GM19455 (cell line): ENCODE results near the gene CAMK4.
"Not testable (repeated sequence)": the region's sequence is repeated elsewhere in the genome, so short reads cannot be mapped to it uniquely, and the experiment has no call there.

ENCODE experiments used
- ATAC-seq: cut with Tn5 transposase; IDR thresholded peaks from one replicate; pipeline ENCODE4 v1.9.1; 2021; ENCODE audit not compliant: unreplicated experiment

CAMK4 gene

DNA sequence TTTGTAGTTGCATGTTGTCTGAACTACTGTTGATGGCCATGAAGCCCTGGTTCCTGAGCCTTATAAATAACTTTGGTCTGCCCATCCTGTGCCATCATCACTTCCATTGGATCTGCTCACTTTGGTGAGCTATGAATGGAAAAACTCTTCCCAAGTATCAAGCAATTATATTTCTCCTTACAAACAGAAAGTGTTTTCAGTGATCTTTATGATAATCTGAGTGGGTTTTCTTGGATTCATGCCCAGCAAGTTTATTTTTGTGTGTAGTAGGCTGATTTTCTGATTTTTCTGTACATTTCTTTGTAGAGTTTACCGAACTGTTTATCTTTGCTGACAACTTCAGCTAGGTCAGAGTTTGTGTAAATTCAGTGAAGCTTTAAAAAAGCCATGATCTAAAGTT lies 31.0 kb downstream of the CAMK4 start:
- ATAC-seq: no peak

DNA sequence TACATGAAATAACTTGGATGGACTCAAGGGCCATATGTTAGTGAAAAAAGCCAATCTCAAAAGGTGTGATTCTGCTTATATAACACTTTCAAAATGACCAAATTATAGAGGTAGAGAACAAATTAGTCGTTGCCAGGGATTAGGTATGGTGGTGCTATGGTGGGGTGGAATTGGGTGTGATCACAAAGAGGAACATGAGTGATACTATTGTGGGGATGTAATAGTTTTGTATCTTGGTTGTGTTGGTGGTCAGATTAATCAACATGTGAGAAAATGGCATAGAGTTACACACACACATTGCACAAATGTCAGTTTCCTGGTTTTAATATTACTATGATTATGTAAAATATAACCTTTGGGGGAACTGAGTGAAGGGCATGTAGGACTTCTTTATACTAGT lies 31.9 kb downstream of the CAMK4 start:
- ATAC-seq: no peak

DNA sequence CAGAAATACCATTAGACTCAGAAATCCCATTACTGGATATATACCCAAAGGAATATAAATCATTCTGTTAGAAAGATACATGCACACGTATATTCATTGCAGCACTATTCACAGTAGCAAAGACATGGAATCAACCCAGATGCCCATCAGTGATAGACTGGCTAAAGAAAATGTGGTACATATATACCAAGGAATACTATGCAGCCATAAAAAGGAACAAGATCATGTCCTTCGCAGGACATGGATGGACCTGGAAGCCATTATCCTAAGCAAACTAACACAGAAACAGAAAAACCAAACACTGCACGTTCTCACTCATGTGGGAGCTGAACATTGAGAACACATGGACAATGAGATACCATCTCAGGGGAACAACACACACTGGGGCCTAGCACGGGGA lies 33.4 kb downstream of the CAMK4 start:
- not testable (repeated sequence) for ATAC-seq

DNA sequence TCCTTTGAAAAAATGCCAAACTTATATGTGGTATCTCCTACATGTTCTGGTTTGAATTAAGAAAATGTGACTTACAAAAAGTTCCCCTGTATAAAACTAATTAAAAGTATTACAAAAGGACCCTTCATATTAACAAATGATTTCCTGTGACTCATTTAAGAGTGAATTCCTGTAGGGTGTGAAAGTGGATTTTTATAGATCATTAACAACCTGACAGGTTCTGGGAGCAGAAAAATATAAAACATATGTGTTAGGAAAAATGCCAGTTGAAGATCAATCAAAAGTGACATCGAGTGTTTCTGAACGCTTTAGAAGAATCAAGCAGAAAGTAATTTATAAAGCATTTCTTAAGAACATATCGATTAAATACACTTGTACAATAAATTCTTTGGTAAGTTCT lies 35.5 kb downstream of the CAMK4 start:
- ATAC-seq: no peak

DNA sequence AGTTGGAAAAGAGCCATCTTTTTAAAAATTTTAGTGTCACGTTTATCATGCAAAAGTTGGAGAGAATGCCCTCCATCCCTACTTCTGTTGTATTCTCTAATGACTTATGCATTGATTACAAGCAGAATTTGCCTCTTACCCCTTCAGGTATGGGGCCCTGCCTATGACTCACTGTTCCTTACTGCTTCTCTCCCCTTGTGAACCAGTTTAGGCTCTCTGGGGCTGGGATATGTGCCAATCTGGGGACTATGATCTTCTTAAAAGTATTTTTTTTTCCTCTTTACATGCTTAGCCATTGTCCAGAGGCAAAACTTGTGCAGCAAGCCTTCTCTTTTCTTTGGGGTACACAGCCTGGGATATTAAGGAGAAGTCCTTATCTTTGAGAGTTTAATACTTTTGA lies 37.4 kb downstream of the CAMK4 start:
- ATAC-seq: no peak

DNA sequence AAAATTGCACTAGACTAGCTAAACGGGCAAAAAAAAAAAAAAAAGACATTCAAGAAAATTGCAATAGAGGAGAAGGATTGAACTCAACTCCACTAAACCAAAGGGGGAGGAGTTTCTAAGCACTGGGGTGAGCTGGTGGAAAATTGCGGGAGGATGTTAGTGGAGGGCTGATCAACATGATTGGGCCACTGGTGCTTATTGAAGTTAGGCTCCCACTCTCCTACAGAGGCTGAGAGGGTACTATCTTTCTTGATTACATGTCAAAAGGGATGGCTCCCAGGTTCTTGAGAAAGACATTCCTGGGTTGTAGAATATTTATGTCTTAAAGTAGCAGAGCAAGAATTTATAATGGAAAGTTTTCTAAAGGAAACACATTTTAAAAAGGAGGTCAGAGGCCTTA lies 38.0 kb downstream of the CAMK4 start:
- no peak for ATAC-seq

DNA sequence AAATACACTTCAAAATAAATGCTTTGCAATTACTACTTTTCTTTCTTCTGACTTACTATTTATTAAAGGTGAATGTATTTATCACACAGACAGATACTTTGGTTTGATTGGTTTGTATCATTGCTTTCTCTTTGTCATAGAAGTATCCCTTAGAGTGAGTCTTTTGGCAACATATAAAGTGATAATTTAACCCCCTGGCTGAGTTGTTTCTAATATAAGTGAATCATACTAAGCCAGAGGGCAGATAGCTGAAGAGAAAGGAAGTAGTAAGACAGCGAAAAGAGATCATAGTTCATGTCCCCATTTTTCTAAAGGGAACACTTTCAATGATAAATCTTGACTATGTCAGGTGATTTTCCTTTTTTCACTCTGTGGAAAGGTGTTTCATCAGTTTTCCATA lies 38.6 kb downstream of the CAMK4 start:
- ATAC-seq: no peak

DNA sequence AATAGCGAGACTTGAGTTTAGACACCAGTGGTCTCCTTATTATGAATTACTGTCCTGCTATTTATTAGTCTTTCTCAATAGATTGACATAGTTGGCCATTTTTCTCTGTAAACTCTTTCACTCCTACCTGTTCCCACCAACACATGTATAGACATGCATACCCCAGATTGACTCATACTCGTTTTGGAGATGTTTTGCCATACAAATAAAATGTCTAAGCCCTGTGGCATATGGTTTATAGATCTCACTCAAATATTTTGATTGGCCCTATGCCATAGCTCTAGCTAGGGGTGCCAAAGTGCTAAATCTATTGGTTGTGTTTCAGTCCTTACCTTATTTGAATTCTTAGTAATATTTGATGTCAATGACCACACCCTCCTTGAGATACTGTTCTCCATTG lies 42.3 kb downstream of the CAMK4 start:
- ATAC-seq: no peak

DNA sequence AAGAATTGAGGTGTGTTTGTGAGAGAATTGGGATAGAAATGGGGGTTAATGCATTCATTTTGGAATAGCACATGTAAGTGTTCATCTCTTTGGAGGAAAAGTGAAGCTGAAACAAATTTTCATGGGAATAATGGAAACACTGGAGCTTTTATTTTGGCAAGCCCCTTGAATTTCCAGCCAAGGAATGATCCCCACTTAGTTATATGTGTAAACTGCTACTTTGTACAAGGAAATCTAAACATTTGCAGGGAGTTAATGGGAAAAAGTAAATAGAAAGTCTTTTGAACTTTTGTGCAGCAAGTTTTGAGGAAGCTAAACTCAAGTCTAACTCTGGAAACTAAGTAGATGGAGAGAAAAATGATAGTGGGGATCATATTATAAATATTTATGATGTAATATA lies 44.1 kb downstream of the CAMK4 start:
- no peak for ATAC-seq

DNA sequence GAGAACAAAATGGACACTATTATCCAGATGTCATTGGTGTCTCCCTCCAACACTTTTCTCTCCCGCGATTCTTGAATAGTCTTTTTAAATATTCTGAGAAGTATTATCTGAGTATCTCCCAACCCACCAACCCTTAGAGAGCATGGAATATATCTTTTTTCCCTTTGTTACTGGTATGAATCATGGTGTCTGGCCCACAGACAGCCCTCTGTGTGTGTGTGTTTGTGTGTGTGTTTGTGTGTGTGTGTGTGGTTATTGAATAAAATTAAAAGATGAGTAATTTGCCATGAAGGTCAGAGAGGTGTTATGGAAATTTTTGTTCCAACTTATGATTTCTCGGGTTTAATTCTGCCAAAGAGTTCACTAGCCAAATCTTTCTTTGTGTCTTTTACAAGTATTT lies 47.7 kb downstream of the CAMK4 start:
- no peak for ATAC-seq

DNA sequence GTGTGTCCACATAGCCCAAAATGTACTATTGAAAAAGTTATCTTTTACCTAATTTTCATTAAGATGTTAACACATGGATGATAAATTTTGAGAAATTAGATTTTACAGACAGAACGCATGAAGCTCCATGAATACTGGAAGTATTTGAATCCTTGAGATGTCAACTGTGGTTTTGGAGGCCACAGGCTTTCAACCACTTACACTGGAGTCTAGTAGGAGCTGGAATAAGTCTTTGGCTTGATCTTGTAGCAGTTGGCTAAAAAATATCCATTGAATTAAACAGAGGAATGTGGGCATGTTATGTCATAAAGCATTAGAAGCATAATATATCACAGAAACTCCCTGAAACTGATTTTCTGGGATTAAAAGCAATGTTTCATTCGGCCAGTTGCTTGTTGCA lies 52.9 kb downstream of the CAMK4 start:
- no peak for ATAC-seq

DNA sequence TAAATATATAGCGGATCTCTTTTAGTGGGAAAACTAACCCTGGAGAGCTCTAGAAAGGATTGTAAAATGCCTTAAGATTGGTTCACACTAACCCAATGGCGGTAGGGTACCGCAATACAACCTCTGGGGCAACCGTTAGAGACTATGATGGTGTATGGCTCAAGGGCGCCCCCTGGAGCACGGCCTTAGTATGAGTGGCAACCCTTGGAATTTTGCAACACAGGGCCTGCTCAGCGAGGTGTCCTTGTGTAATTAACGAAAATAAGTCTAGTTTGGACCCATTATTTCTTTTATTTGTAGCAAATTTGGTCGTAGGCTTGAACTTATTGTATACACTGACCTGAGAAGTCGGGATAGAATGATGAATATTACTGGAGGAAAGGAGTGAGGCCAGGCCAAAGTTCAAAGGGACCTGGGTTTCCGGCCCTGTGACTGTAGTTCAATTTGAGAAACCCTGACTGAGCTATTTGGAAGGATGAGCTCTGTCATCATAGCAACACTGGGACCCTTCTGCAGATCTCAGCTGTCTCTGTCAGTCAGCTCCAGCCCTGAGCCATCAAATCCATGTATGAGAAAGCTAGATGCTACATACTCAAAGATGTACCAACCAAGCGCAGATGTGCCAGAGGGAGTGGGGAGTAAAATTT lies 54.8 kb downstream of the CAMK4 start:
- ATAC-seq: peak; percentile 77

DNA sequence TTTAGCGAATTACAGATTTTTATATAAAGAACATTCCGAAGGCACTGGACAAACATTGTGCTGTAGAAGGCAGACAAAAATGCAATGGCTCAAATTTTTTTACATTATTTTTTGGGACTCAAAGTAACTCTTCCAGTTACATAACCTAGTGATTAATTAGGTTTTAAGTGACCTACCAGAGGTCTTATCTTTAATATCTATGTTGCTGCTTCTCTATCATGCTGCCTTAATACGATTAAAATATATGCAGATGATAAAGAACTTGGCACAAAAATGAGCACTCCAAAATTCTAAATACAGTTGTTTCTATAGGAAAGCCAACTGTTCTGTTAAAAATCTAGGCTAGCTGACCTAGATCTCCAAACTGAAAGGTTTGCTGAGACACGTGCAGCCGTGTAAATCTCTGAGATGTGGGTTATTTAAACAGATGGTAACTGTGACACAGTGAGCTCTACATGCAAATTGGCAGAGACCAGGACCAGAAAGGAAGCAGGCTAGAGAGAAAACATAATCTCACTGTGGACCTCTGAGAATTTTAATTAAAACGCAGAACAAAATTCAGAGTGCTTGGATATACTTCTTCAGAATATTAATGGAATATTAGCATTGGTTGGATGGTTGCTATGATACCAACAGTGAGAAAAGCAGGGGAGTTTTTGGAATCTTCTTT lies 56.2 kb downstream of the CAMK4 start:
- peak; percentile 55 for ATAC-seq

DNA sequence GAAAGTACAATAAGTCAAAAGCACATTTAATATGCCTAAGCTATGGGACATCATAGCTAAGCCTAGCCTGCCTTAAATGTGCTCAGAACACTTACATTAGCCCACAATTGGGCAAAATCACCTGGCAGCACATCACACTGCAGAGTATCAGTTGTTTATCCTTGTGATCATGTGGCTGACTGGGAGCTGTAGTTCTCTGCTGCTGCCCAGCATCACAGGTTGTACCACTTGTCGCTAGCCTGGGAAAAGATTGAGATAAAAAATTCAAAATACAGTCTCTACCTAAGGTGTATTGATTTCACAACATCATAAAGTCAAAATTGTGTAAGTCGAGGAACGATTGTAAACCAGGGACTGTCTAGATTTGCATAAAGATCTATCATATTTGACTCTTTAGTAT lies 58.6 kb downstream of the CAMK4 start:
- ATAC-seq: no peak

DNA sequence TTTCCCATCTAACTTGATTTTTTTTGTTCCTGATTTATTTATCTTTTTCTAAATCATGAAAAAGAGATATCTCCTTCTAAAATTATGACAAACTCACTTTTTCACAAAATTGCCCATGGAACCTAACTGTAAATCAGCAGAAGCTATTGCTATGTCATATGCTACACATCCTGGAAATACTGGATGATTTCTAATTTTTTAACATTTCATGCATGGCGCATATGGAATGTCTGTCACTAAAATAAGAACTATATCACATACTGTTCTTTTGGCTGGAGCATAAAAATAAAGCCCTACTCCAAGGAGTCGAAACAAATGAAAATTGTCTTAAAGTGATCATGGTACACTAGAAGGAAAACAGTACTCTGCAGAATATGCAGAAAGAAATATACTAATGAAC lies 60.6 kb downstream of the CAMK4 start:
- no peak for ATAC-seq

DNA sequence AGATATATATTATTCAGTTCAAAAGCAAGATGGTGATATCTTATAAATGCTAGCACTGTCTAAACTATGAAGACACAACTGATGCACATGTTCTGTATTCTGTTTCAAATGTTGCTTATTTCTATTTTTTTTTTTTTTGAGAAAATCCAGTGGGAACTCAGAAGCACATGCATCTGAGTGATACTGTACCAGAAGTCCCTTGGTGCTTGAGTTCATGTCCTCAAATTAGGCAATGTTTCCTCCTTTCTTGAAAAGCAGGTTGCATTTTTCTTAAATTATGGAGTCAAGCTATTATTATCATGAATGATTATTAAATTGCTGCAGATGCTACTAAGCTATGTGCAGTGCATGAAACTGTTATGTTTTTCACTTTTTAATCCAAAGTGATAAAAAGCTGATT lies 70.4 kb downstream of the CAMK4 start:
- ATAC-seq: no peak

DNA sequence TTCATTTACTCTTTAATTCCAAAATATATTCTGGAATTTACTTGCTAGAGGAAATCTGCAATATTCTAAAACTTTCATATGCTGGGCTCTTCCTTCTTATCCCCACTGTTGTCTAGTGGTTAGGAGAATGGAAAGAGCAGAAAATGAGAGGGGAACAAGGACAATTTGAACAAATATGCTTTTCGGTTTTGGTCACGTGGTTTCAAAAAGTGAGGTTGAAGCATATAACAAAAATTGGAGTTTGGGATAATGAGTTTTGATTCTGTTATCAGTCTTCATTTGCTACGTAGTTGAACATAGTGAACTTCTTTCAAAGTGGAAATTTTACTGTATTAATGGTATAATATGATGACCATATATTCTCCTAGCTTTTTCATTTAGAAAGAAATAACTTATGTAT lies 71.5 kb downstream of the CAMK4 start:
- ATAC-seq: no peak

DNA sequence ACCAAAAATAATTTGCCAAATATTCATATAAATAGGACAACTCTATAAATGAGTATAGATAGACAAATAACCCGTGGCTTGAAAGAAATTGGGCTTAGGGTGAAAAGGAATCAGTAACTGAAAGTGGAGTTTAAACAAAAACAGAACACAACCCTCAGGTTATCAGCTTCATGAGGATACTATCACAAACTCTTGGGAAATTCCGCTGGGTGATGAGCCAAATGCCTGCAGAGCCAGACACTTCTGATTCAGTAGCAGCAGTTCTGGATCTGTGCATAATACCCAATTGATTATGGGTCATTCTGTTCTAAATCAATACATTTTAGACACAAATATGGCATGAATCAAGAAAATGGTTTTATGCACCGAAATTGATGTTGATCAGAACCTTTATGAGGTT lies 72.4 kb downstream of the CAMK4 start:
- no peak for ATAC-seq

DNA sequence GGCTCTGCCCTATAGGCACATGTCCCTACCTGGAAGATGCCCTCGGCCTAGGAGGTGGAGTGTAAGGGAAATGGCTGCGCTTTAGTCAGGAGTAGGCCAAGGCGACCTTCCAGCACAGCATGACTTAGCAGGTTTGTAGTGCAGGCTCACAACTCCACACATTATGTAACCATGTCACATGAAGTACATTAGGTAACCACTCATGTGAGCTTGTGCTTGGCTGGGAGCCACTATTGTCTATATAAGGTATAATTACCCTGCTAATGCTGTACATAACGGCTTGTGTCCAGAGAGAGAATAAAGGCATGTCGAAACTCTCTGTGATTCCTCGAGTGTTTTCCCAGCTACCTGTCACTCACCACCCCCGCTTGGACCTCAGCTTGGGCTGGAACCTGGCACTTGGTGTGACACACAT lies 74.9 kb downstream of the CAMK4 start:
- no peak for ATAC-seq

DNA sequence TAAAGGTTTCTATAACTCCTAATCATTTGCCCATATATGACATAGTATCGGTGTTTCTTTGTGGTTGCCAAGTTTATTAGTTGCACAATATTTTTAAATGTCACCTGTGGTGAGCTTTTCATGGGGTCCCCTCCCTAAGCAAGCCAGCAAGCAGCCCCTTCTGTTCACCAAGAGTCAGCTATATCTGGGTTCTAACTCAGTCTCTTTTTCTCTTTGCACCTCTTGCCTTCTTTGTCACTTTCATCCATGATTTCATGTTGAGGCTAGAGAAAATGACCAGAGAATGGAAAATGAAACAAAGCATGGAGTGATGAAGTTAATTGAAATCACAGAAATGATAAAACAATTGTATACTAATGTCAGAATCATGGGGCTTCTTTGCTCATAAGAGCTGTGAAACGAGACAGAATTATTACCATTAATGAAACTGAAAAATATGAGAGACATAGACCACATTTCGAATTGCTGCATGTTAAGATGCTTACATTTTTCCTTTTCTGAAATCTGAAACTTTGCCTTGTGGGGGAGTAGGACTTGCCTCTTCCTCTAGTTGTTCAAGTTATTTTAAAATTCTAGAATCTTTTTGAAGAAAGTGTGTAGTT lies 75.7 kb downstream of the CAMK4 start:
- ATAC-seq: no peak

DNA sequence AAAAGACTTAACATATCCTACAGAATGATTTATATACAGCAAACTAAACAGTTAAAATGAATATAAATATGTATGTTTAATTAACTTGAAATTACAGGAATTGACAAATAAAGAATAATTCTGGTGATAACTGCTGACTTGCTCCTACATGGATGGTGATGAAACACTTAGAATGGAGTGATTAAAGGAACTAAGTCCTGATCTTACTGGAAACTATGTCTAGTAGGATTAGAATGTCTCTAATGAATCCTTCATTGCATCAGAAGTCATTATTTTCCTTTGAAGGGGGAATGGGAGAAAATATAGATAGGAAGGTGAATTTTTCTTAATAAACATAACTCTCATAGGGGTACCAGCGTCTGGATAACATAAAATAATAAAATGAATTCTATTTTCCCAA lies 77.1 kb downstream of the CAMK4 start:
- ATAC-seq: no peak

DNA sequence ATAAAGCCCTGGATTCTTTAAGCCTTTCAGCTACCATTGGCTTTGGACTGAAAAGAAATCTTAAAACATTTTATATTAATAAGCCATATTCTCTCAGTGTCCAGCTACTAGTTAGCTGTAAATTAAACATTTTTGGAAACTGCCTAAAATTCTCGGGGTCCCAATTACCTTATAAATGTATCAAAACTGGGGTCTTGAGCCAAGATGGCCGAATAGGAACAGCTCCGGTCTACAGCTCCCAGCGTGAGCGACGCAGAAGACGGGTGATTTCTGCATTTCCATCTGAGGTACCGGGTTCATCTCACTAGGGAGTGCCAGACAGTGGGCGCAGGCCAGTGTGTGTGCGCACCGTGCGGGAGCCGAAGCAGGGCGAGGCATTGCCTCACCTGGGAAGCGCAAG lies 77.9 kb downstream of the CAMK4 start:
- not testable (repeated sequence) for ATAC-seq

DNA sequence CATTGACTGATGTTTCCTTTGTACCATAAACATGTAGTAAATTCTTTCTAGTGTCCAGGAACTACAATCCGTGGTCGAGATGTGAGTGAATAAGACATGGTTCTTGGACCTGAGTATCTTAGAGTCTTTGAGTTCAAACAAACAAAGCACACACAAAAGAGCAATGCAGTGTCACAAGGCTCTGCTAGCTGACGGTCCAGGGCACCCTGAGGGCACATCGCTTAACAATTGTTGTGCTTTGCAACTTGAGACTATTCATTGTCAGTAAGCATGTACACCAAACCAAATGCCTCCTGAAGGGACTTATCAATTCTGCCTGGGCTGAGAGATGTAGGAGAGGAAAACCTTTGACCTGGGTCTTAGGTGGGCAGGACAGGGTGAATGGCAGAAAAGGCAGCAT lies 84.8 kb downstream of the CAMK4 start:
- no peak for ATAC-seq
